ENCODE measurements around the gene ZIC5.

- TF ChIP-seq ZNF274 (IDR thresholded peaks at IDR 0.05; ENCODE audit: low read depth, low read length) (no peak), YY1 (IDR thresholded peaks at IDR 0.05; ENCODE audit: insufficient read depth, insufficient read length) (no peak)
These were observed 4.1 kb downstream of the ZIC5 start for GRCh38 chr13:99967498-99967868.
